ENCODE data around the gene VPS13C.
"Not testable (repeated sequence)": the region's sequence is repeated elsewhere in the genome, so short reads cannot be mapped to it uniquely, and the experiment has no call there.

The VPS13C gene

GRCh38 chr15:62075595-62076277, 15.5 kb upstream of the VPS13C start:
- no peak for DNase-seq (ENCODE audit: low spot score)

GRCh38 chr15:62071711-62072308, 11.6 kb upstream of the VPS13C start:
- no peak for DNase-seq (ENCODE audit: low spot score)

GRCh38 chr15:62069551-62069950, 9.3 kb upstream of the VPS13C start:
- no peak for DNase-seq (ENCODE audit: low spot score)

- no peak for DNase-seq (ENCODE audit: low spot score)
Measured at GRCh38 chr15:62068810-62069167, 8.5 kb upstream of the VPS13C start.

GRCh38 chr15:62068071-62068809, 8.0 kb upstream of the VPS13C start:
- no peak for DNase-seq (ENCODE audit: low spot score)

GRCh38 chr15:62067448-62068044, 7.3 kb upstream of the VPS13C start:
- no peak for DNase-seq (ENCODE audit: low spot score)

GRCh38 chr15:62066663-62067447, 6.6 kb upstream of the VPS13C start, which contains the start of gene C2CD4A:
Gene C2CD4A (plus strand): TSS chr15:62066977. CDS start chr15:62067614, 637 bp downstream.
- no peak for DNase-seq (ENCODE audit: low spot score)

- no peak for DNase-seq (ENCODE audit: low spot score)
Measured at GRCh38 chr15:62063825-62064635, 3.8 kb upstream of the VPS13C start.

- DNase-seq (ENCODE audit: low spot score), result no peak
Measured at GRCh38 chr15:62060896-62061280, 641 bp upstream of the VPS13C start.

GRCh38 chr15:62059816-62060112, 483 bp downstream of the VPS13C start:
- peak; percentile 28 for DNase-seq (ENCODE audit: low spot score)

GRCh38 chr15:62059108-62059815, 985 bp downstream of the VPS13C start:
- DNase-seq (ENCODE audit: low spot score), result peak; percentile 5

- no peak for DNase-seq (ENCODE audit: low spot score)
Measured at GRCh38 chr15:62058327-62059028, 1.8 kb downstream of the VPS13C start.

- no peak for DNase-seq (ENCODE audit: low spot score)
Measured at GRCh38 chr15:62057341-62057980, 2.8 kb downstream of the VPS13C start.

- DNase-seq (ENCODE audit: low spot score), result no peak
Measured at GRCh38 chr15:62054979-62055378, 5.3 kb downstream of the VPS13C start.

GRCh38 chr15:62053439-62054085, 6.7 kb downstream of the VPS13C start:
- DNase-seq (ENCODE audit: low spot score), result no peak

GRCh38 chr15:62052713-62053112, 7.5 kb downstream of the VPS13C start:
- DNase-seq (ENCODE audit: low spot score), result no peak

- DNase-seq (ENCODE audit: low spot score), result no peak
Measured at GRCh38 chr15:62051166-62051565, 9.1 kb downstream of the VPS13C start.

GRCh38 chr15:62050115-62050514, 10.1 kb downstream of the VPS13C start:
- no peak for DNase-seq (ENCODE audit: low spot score)

- DNase-seq (ENCODE audit: low spot score), result not testable (repeated sequence)
Measured at GRCh38 chr15:62048254-62048653, 12.0 kb downstream of the VPS13C start.
